Peyer's patch (tissue), 4 donors: ENCODE results near the gene MSI2. TPM values are rescaled to one million over a fixed set of nuclear protein-coding genes. Genes with fewer than 3 reads are reported as not detected.

Experiments used
- DNase-seq, 3 donors: peaks; one replicate each; pipeline ENCODE4 v3.0.0-alpha.2; 2017 to 2019
- H3K27ac ChIP-seq, 4 donors: fragments of 200-600 bp; sonication (generic); one replicate each; pipeline ENCODE4 v1.5.1; 2016 to 2019
- H3K27me3 ChIP-seq, 2 donors: fragments of 200-600 bp; sonication (generic); one replicate each; pipeline ENCODE4 v1.5.1; 2019
- H3K36me3 ChIP-seq, 3 donors: fragments of 200-600 bp; sonication (generic); one replicate each; pipeline ENCODE4 v1.5.1; 2016 to 2019
- H3K4me1 ChIP-seq, 4 donors: fragments of 200-600 bp; sonication (generic); one replicate each; pipeline ENCODE4 v1.5.1; 2016 to 2019
- H3K4me3 ChIP-seq, 4 donors: fragments of 200-600 bp; sonication (generic); 1 replicate in 3 of 4; 2 replicates in 1 of 4; pipeline ENCODE4 v1.5.1; 2016 to 2019; ENCODE audit warnings: mild to moderate bottlenecking in 1 of 4
- H3K9me3 ChIP-seq, 4 donors: fragments of 200-600 bp; sonication (generic); one replicate each; pipeline ENCODE4 v1.5.1; 2016 to 2019; ENCODE audit warnings: mild to moderate bottlenecking in 1 of 4
- POLR2A ChIP-seq, 2 donors: fragments of 450-650 bp; IDR thresholded peaks; one replicate each; pipeline ENCODE4 v1.5.1; 2017; ENCODE audit warnings: antibody characterized with exemption in 2 of 2, mild to moderate bottlenecking in 2 of 2, moderate library complexity in 2 of 2
- total RNA-seq, 4 donors: library from RNA; depleted of rRNA; stranded (reverse); fragments of >200 nt; gene quantifications; one replicate each; pipeline ENCODE4 v1.1.0, GENCODE V29; 2016
- TF ChIP-seq, protein P1 (sequence below), 6 experiments: fragments of 450-650 bp in 4 of 6; fragments of 200-600 bp in 2 of 6; sonication (generic) in 1 of 6; IDR thresholded peaks; one replicate each; pipeline ENCODE4 v1.5.1; 2017 to 2019; ENCODE audit warnings: antibody characterized with exemption in 6 of 6, mild to moderate bottlenecking in 3 of 6, moderate library complexity in 1 of 6

MSI2 gene
- total RNA-seq, 4 donors from 2014 or later: 25.9 to 39.0 (median 29.2) TPM

DNA sequence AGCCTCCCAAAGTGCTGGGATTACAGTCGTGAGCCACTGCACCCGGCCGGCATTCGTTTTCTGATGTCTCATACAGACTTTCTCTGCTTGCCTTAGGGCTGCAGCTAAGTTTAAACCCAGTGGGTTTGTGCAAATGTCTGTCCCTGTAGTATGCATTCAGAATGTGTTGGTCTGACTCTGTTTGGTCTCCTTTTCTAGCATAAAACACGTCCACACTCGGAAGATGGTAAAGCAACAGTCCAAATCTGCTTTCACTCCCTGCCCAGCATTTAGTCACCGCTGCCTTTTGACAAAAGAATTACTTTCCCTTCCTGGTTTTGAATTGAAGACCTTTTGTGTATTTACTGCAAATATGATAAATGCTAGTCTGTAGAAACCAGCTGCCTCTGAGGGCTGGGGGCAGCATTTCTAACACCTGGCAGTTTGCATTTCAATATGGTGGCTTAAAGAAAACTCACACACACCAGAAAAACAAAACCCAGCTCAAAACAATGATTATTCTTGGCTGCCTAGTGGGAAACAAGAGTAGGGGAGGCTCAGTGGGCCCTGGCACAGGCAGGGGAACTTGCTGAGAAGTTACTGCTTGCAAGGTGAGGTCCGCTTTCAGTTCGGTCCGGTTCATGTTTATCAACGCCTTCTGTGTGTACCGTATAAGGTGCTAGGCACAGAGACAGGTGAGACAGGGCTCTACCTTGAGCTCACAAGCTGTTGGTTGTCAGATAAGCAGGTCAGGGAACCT lies 56.9 kb downstream of the MSI2 start:
- Histone ChIP-seq H3K27me3 (no peaks in the 10 kb centered on the region), H3K9me3 (no peaks in the 10 kb centered on the region), H3K4me1 (no peaks in the 10 kb centered on the region), H3K27ac (no peak overlapping the region), H3K4me3 (no peak overlapping the region), H3K36me3 (no peaks in the 10 kb centered on the region)
- TF ChIP-seq POLR2A (IDR thresholded peaks at IDR 0.05): no peak
- TF ChIP-seq, protein P1, sequence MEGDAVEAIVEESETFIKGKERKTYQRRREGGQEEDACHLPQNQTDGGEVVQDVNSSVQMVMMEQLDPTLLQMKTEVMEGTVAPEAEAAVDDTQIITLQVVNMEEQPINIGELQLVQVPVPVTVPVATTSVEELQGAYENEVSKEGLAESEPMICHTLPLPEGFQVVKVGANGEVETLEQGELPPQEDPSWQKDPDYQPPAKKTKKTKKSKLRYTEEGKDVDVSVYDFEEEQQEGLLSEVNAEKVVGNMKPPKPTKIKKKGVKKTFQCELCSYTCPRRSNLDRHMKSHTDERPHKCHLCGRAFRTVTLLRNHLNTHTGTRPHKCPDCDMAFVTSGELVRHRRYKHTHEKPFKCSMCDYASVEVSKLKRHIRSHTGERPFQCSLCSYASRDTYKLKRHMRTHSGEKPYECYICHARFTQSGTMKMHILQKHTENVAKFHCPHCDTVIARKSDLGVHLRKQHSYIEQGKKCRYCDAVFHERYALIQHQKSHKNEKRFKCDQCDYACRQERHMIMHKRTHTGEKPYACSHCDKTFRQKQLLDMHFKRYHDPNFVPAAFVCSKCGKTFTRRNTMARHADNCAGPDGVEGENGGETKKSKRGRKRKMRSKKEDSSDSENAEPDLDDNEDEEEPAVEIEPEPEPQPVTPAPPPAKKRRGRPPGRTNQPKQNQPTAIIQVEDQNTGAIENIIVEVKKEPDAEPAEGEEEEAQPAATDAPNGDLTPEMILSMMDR (IDR thresholded peaks at IDR 0.05): no peak
- no peak for DNase-seq

DNA sequence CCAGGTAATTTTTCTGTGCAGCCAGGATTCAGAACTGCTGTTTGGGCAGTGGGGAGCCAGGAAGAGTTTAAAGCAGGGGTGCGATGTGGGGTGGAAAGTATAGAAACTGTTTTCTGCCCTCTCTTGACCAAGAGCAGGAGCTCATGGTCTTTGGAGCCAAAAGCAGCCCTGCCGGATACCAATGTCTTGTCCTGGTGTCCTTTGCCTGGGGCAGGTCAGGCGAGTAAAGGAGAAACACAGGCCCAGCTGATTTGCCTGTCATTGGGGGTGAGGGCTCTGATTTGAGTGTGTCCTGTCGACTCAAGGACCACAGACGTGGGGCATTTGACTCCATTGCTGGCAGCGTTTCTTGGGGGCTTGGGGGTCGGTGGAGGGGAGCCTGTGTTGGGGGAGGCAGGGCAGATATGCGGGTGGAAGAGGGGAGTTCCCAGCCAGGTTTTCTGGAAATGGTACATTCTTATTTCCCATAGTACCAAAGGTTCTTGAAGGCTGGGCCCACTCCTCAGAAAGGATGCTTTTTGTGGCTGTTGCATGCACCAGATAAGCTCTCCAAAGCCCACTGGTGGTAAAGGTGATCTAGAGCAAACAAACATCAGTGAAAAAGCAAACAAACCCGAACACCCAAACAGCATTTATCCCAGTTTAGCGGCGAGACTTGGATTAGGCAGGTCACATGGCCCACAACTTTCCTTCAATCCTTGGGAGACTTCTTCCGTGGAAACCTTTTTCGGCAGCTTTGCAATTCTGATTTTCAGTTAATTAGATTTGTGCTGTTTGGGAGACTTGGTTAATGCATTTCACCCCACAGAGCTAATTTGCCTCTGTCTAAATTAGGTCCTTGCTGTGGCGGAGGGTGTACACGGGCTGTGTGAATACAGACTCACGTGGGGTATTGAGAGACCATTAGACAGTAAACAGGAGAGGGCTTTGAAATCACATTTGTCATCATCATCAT lies 59.0 kb downstream of the MSI2 start:
- no peak overlapping the region for H3K27ac ChIP-seq
- TF ChIP-seq, protein P1 (IDR thresholded peaks at IDR 0.05): no peak
- no peak for TF ChIP-seq POLR2A (IDR thresholded peaks at IDR 0.05)

DNA sequence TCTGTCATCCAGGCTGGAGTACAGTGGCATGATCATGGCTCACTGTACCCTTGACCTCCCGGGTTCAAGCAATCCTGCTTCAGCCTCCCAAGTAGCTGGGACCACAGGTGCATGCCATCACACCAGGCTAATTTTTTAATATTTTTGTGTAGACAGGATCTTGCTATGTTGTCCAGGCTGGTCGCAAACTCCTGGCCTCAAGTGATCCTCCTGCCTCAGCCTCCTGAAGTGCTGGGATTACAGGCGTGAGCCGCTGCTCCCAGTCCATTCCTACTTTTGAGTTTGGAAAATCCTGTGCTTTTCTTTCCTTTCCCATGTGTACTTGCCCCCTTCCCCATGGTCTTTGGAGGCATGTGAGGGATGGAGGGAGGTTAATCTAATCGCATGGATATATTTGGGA lies 60.0 kb downstream of the MSI2 start:
- Histone ChIP-seq H3K36me3 (no peaks in the 10 kb centered on the region), H3K27me3 (no peaks in the 10 kb centered on the region), H3K4me1 (no peaks in the 10 kb centered on the region), H3K27ac (no peak overlapping the region), H3K9me3 (no peaks in the 10 kb centered on the region), H3K4me3 (no peak overlapping the region)
- no peak for DNase-seq
- TF ChIP-seq, protein P1 (IDR thresholded peaks at IDR 0.05): no peak
- no peak for TF ChIP-seq POLR2A (IDR thresholded peaks at IDR 0.05)

More for the DNA sequence above, 59.0 kb downstream of the MSI2 start:
- Histone ChIP-seq H3K4me1 (no peaks in the 10 kb centered on the region), H3K4me3 (no peak overlapping the region), H3K27me3 (no peaks in the 10 kb centered on the region), H3K36me3 (no peaks in the 10 kb centered on the region), H3K9me3 (no peaks in the 10 kb centered on the region)
- DNase-seq: no peak

DNA sequence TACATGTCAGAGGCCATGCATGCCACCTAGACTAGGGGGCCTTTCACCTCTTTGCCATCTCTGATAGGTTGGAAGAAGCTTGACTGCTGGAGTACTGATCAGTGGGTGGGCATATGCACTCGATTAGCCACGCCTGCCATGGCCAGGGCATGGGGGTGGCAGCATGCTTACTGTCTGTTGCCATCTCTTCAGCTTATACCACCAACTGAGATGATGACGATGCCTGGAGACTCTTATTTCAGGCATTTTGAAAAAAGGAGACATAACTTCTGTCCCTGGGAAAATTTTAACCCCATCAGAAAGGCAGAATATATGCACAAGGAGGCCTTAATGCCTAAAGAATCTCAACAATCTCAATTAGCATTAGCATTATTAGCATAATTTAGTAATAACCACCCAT lies 60.8 kb downstream of the MSI2 start:
- H3K4me3 ChIP-seq: no peak overlapping the region
- no peaks in the 10 kb centered on the region for H3K36me3 ChIP-seq
- no peaks in the 10 kb centered on the region for H3K27me3 ChIP-seq
- no peak for TF ChIP-seq POLR2A (IDR thresholded peaks at IDR 0.05)
- TF ChIP-seq, protein P1 (IDR thresholded peaks at IDR 0.05): no peak
- no peaks in the 10 kb centered on the region for H3K9me3 ChIP-seq
- H3K27ac ChIP-seq: no peak overlapping the region
- no peaks in the 10 kb centered on the region for H3K4me1 ChIP-seq
- no peak for DNase-seq

DNA sequence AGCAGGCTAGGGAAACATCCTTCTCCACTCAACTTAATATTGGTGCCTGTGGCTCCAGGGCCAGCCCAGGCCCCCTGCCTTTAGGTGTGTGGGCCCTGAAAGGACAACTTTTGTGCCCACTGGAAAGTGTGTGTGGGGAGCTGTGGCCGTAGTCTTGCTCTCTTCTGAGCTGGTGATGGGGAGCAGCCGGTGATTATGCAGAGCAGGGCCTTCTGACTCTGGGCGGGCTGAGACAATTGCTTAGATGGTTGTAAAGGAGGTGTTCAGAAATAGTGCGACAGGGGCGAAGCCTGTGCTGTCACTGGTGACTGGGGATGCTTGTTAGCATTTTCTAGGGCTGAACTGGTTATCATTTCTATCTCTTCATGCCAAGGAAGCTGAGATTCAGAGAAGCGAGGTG lies 62.6 kb downstream of the MSI2 start:
- TF ChIP-seq, protein P1 (IDR thresholded peaks at IDR 0.05): no peak
- TF ChIP-seq POLR2A (IDR thresholded peaks at IDR 0.05): no peak
- Histone ChIP-seq H3K9me3 (no peaks in the 10 kb centered on the region), H3K27me3 (no peaks in the 10 kb centered on the region), H3K4me1 (no peaks in the 10 kb centered on the region), H3K36me3 (no peaks in the 10 kb centered on the region), H3K4me3 (no peak overlapping the region), H3K27ac (no peak overlapping the region)
- no peak for DNase-seq
